DOHH2 (cell line): ENCODE data around the gene CDK6.

ENCODE experiments used
- CTCF ChIP-seq: fragments of 200-600 bp; sonication (generic); IDR thresholded peaks from one replicate; pipeline ENCODE4 v1.5.1; 2014; ENCODE audit warnings: antibody characterized with exemption, mild to moderate bottlenecking, low read depth, low read length; ENCODE audit not compliant: poor library complexity, severe bottlenecking
- EZH2phosphoT487 ChIP-seq: fragments of 200-600 bp; sonication (generic); IDR thresholded peaks from 2 replicates; pipeline ENCODE4 v1.6.1; 2017; ENCODE audit warnings: borderline replicate concordance, mild to moderate bottlenecking, antibody characterized with exemption, low read length, moderate library complexity, mixed read lengths

- no peak for TF ChIP-seq CTCF
- no peak for TF ChIP-seq EZH2phosphoT487
These were observed 205.1 kb downstream of the CDK6 start for GRCh38 chr7:92631067-92631849.
